IMR-90 (cell line): ENCODE measurements around the gene GPN1. TPM values are rescaled to one million over a fixed set of nuclear protein-coding genes. Genes with fewer than 3 reads are reported as not detected.

Experiments
- ATAC-seq: fragments of 200-7000 bp; cut with Tn5 transposase; 2 replicates; pipeline ENCODE4 v1.9.1; 2020; ENCODE audit warnings: low read depth, mild to moderate bottlenecking, moderate library complexity
- Bru-seq: library from RNA; stranded (reverse); fragments of 400-500 nt; gene quantifications from one replicate; lab custom pipeline; 2021; lab: Mats Ljungman, UMichigan
- BruChase-seq, 2 experiments: library from RNA; stranded (reverse); fragments of 400-500 nt; gene quantifications; one replicate each; lab custom pipeline; 2021; lab: Mats Ljungman, UMichigan
- BruUV-seq: library from RNA; stranded (reverse); fragments of 400-500 nt; replicated peaks from 2 replicates; lab custom pipeline; 2021; lab: Mats Ljungman, UMichigan
- CTCF ChIA-PET: fragments of 300-600 bp; formaldehyde crosslinking; extraction: SDS; loops from one replicate; lab custom pipeline; 2021; ENCODE audit warnings: antibody characterized with exemption; lab: Yijun Ruan, JAX
- POLR2A ChIA-PET: fragments of 300-600 bp; sonication (Branson Sonifier 250); formaldehyde crosslinking; loops from one replicate; lab custom pipeline; 2022; ENCODE audit warnings: antibody characterized with exemption; ENCODE audit not compliant: unreplicated experiment; lab: Charles Lee
- DNase-seq: peaks from one replicate; pipeline ENCODE4 v3.0.0; 2013
- H2AFZ ChIP-seq: replicated peaks from 2 replicates; pipeline ENCODE3; 2013; ENCODE audit warnings: low read length, mild to moderate bottlenecking; ENCODE audit not compliant: poor library complexity
- H2AK5ac ChIP-seq: 2 replicates; pipeline ENCODE4 v1.6.1; 2013; ENCODE audit warnings: low read depth, low read length, inconsistent platforms
- H2AK9ac ChIP-seq: replicated peaks from 2 replicates; pipeline ENCODE3; 2013; ENCODE audit warnings: mild to moderate bottlenecking, low read depth, low read length, moderate library complexity; ENCODE audit not compliant: poor library complexity
- H2BK120ac ChIP-seq: 2 replicates; pipeline ENCODE4 v1.6.1; 2013; ENCODE audit warnings: low read depth, low read length, inconsistent platforms
- H2BK15ac ChIP-seq: 3 replicates; pipeline ENCODE4 v1.6.1; 2013; ENCODE audit warnings: low read depth, low read length, inconsistent platforms
- H2BK20ac ChIP-seq: 2 replicates; pipeline ENCODE4 v1.6.1; 2013; ENCODE audit warnings: low read depth, mild to moderate bottlenecking, inconsistent platforms, low read length, moderate library complexity
- H2BK5ac ChIP-seq: 2 replicates; pipeline ENCODE4 v1.6.1; 2013; ENCODE audit warnings: mild to moderate bottlenecking, low read depth, low read length, inconsistent platforms; ENCODE audit not compliant: poor library complexity, severe bottlenecking
- H3K14ac ChIP-seq: replicated peaks from 2 replicates; pipeline ENCODE4 v1.6.1; 2013; ENCODE audit warnings: low read depth, low read length, inconsistent platforms
- H3K18ac ChIP-seq: 2 replicates; pipeline ENCODE4 v1.6.1; 2013; ENCODE audit warnings: low read depth, low read length, control low read depth
- H3K23ac ChIP-seq: 2 replicates; pipeline ENCODE4 v1.6.1; 2013; ENCODE audit warnings: low read depth, low read length, inconsistent platforms
- H3K27ac ChIP-seq: 2 replicates; pipeline ENCODE4 v1.5.1; 2013; ENCODE audit warnings: mild to moderate bottlenecking, control low read depth, low read length; ENCODE audit not compliant: insufficient read depth
- H3K27me3 ChIP-seq: 2 replicates; pipeline ENCODE4 v1.6.1; 2013; ENCODE audit warnings: low read length; ENCODE audit not compliant: control insufficient read depth, insufficient read depth
- H3K36me3 ChIP-seq: 2 replicates; pipeline ENCODE4 v1.6.1; 2013; ENCODE audit warnings: low read length, mixed read lengths; ENCODE audit not compliant: control insufficient read depth, insufficient read depth
- H3K4ac ChIP-seq: 2 replicates; pipeline ENCODE4 v1.6.1; 2013; ENCODE audit warnings: low read depth, low read length, inconsistent platforms
- H3K4me1 ChIP-seq: 2 replicates; pipeline ENCODE4 v1.6.1; 2013; ENCODE audit warnings: low read length, mixed read lengths; ENCODE audit not compliant: control insufficient read depth, insufficient read depth
- H3K4me2 ChIP-seq: 2 replicates; pipeline ENCODE4 v1.6.1; 2013; ENCODE audit warnings: low read depth, mild to moderate bottlenecking, control low read depth, low read length, moderate library complexity
- H3K4me3 ChIP-seq: 2 replicates; pipeline ENCODE4 v1.5.1; 2013; ENCODE audit warnings: low read depth, mild to moderate bottlenecking, control low read depth, low read length, moderate library complexity; ENCODE audit not compliant: insufficient read depth
- H3K56ac ChIP-seq: 2 replicates; pipeline ENCODE4 v1.6.1; 2013; ENCODE audit warnings: low read length, inconsistent platforms; ENCODE audit not compliant: insufficient read depth; ENCODE audit errors: extremely low read depth
- H3K79me1 ChIP-seq, 2 experiments: 2 replicates each; pipeline ENCODE4 v1.6.1; 2013; ENCODE audit warnings: low read length in 2 of 2, inconsistent platforms in 1 of 2, low read depth in 1 of 2
- H3K9ac ChIP-seq: 2 replicates; pipeline ENCODE4 v1.6.1; 2013; ENCODE audit warnings: low read depth, low read length, control low read depth
- H3K9me1 ChIP-seq: 2 replicates; pipeline ENCODE4 v1.6.1; 2013; ENCODE audit warnings: low read length, inconsistent platforms; ENCODE audit not compliant: insufficient read depth
- H3K9me3 ChIP-seq: 2 replicates; pipeline ENCODE4 v1.6.1; 2013; ENCODE audit warnings: low read length; ENCODE audit not compliant: control insufficient read depth, insufficient read depth
- H4K20me1 ChIP-seq: 2 replicates; pipeline ENCODE4 v1.6.1; 2013; ENCODE audit warnings: low read length, inconsistent platforms; ENCODE audit not compliant: insufficient read depth
- H4K5ac ChIP-seq: 2 replicates; pipeline ENCODE4 v1.6.1; 2013; ENCODE audit warnings: mild to moderate bottlenecking, low read depth, low read length, control low read depth
- H4K8ac ChIP-seq, 2 experiments: 2 replicates each; pipeline ENCODE4 v1.6.1; 2013; ENCODE audit warnings: low read depth in 2 of 2, low read length in 2 of 2, control low read depth in 1 of 2, inconsistent platforms in 1 of 2
- H4K91ac ChIP-seq: 2 replicates; pipeline ENCODE4 v1.6.1; 2013; ENCODE audit warnings: low read depth, low read length, inconsistent platforms; ENCODE audit not compliant: insufficient read depth
- BHLHE40 ChIP-seq: fragments of 150-350 bp; IDR thresholded peaks from 2 replicates; pipeline ENCODE4 v1.6.1; 2016; ENCODE audit warnings: mild to moderate bottlenecking, low read depth, low read length
- CEBPB ChIP-seq: IDR thresholded peaks from 2 replicates; pipeline ENCODE4 v1.6.1; 2012; ENCODE audit warnings: low read depth, low read length, improper control_type of control experiment
- CHD1 ChIP-seq: IDR thresholded peaks from 2 replicates; pipeline ENCODE4 v1.6.1; 2012; ENCODE audit warnings: low read depth, low read length, improper control_type of control experiment
- FOS ChIP-seq: fragments of 150-350 bp; IDR thresholded peaks from 2 replicates; pipeline ENCODE4 v1.6.1; 2016; ENCODE audit warnings: low read depth, low read length
- MAZ ChIP-seq: IDR thresholded peaks from 2 replicates; pipeline ENCODE4 v1.6.1; 2012; ENCODE audit warnings: low read depth, mild to moderate bottlenecking, low read length, improper control_type of control experiment, moderate library complexity, borderline replicate concordance
- MXI1 ChIP-seq: IDR thresholded peaks from 2 replicates; pipeline ENCODE4 v1.6.1; 2012; ENCODE audit warnings: low read depth, mild to moderate bottlenecking, low read length, moderate library complexity, borderline replicate concordance
- POLR2A ChIP-seq: IDR thresholded peaks from 2 replicates; pipeline ENCODE4 v1.6.1; 2012; ENCODE audit warnings: mild to moderate bottlenecking, low read depth, low read length
- RCOR1 ChIP-seq: IDR thresholded peaks from 2 replicates; pipeline ENCODE4 v1.6.1; 2012; ENCODE audit warnings: mild to moderate bottlenecking, low read length, improper control_type of control experiment; ENCODE audit not compliant: insufficient replicate concordance
- WGBS, 2 experiments: methylation state at CpG; one replicate each; pipeline versions ENCODE4 v1.1.5 to v1.1.7; 2013; ENCODE audit warnings: missing lambda C conversion rate in 2 of 2; ENCODE audit not compliant: insufficient read length in 1 of 2; ENCODE audit errors: extremely low coverage in 2 of 2; 5-methylcytosine and 5-hydroxymethylcytosine counted together
- dilution Hi-C: fragments of 300-500 bp; cut with HindIII; formaldehyde crosslinking; loops from one replicate; pipeline ENCODE4 v1.14.3; 2018; ENCODE audit warnings: low sequenced_read_pairs; ENCODE audit not compliant: unreplicated experiment
- in situ Hi-C: fragments of 300-500 bp; cut with MboI; formaldehyde crosslinking; loops from 3 replicates; pipeline ENCODE4 v1.14.3; 2019; ENCODE audit warnings: low sequenced_read_pairs, inconsistent platforms, mixed read lengths
- intact Hi-C: fragments of 100-400 bp; cut with micrococcal nuclease; formaldehyde crosslinking; loops from 2 replicates; pipeline ENCODE4 v1.10.0; 2022
- long read RNA-seq: library from polyadenylated mRNA; unstranded; transcript quantifications from one replicate; pipeline ENCODE4 v2.0.0, GENCODE V29; 2021; ENCODE audit not compliant: unreplicated experiment
- polyA plus RNA-seq, 3 experiments: library from polyadenylated mRNA; depleted of rRNA; stranded (reverse); fragments of >200 nt; gene quantifications; 2 replicates each; pipeline ENCODE4 v1.2.3, GENCODE V29; 2012; ENCODE audit warnings: low replicate concordance in 1 of 3
- total RNA-seq: library from RNA; depleted of rRNA; stranded (reverse); fragments of >200 nt; gene quantifications from 2 replicates; pipeline ENCODE4 v1.2.3, GENCODE V29; 2012; rRNA removed

GPN1 gene
- 53.0 and 63.8 TPM in 2 replicates for total RNA-seq
- 34.9 and 37.8 TPM in 2 replicates for polyA plus RNA-seq (2012; rRNA removed)
- 15.2 and 19.7 TPM in 2 replicates for polyA plus RNA-seq (2012; cell fraction: cytosol; rRNA removed)
- polyA plus RNA-seq (2012; cell fraction: nucleus; rRNA removed; ENCODE audit: low replicate concordance), result 6.3 and 28.2 TPM in 2 replicates
- Bru-seq, nascent RNA, result percentile 65 among the genes with signal in this experiment
- BruChase-seq, experiment 1, labeled RNA remaining after a 6-hour chase, result percentile 66 among the genes with signal in this experiment
- BruChase-seq, experiment 2, labeled RNA remaining after a 2-hour chase, result percentile 61 among the genes with signal in this experiment
- long read RNA-seq, transcript GPN1-212 (14 exons, 1,832 nt), result major isoform, 50 of 63 reads
- long read RNA-seq, partial matches to known transcripts, result 2 of 63 reads
- long read RNA-seq, other reads (novel, unspliced or antisense), result 11 of 63 reads

DNA sequence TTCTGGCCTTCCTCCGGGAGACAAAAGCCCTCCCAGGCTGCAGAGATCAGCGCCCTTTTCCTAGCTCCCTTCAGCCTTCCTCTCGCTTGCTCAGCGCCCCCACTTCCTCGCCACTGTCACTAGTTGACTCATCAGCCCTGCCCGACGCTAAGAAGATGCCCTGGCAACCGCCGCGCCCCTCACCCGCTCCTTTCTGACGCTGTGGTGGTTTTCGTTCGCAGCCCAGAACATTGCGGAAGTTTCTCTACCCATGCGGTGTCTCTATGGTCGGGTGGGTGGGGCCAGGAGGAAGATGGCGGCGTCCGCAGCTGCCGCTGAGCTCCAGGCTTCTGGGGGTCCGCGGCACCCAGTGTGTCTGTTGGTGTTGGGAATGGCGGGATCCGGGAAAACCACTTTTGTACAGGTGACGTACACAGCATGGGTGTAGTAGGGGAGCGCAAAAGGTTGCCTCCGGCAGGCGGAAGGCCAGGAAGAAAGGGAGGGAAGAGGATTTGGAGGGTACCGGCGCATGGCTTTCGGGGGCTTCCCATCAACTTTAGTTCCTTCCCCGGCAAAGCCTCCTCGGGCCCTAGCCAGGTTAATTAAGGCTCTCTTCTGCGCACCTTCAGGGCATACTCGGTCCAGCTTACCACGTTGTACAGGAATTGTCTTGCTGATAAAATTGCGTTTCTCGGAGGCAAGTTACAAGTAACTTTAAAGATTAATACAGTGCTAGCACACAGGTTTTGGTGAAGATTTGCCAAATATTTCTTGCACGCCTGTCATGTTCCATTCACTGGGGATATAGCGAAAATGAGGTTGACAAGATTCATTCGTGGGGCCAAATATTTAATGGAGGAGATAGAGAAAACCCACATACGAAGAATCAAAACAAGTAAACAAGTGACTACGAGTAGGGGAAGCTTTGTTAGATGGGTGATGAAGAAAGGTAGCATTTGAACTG, at the start of gene GPN1, which contains the start of gene CCDC121:
Gene GPN1, plus strand, starts transcription at position 284 of the 943 bp plus-strand sequence. Its CDS starts 9 bp downstream, at position 293.
Gene CCDC121, minus strand, starts transcription at position 246 of the 943 bp plus-strand sequence. CDS start 1,213 bp downstream, outside the sequence.
- Histone ChIP-seq H3K4me1 (peaks cover 3% of the 10 kb centered on the region; the same call in 1 of the 2 replicates), H2AK9ac (peak within 1 kb of the TSS; percentile 91), H3K36me3 (peaks cover 6% of the 10 kb centered on the region), H3K4me2 (peak within 1 kb of the TSS; percentile 94), H4K20me1 (no peaks in the 10 kb centered on the region), H2BK15ac (peak within 1 kb of the TSS; percentile 46; the same call in 2 of the 3 replicates), H2BK20ac (no peak within 1 kb of the TSS), H2BK120ac (peak within 1 kb of the TSS; percentile 70; the same call in 1 of the 2 replicates), H2AFZ (peak within 1 kb of the TSS; percentile 97), H4K8ac (peak within 1 kb of the TSS; percentile 87 to 99), H3K27ac (peak within 1 kb of the TSS; percentile 83), H4K5ac (peak within 1 kb of the TSS; percentile 86), H3K27me3 (no peaks in the 10 kb centered on the region), H3K14ac (peak within 1 kb of the TSS; percentile 100), H2AK5ac (peak within 1 kb of the TSS; percentile 76), H3K4me3 (peak within 1 kb of the TSS; percentile 94), H3K18ac (no peak within 1 kb of the TSS), H3K9me3 (no peaks in the 10 kb centered on the region), H3K4ac (peak within 1 kb of the TSS; percentile 94), H3K56ac (peak within 1 kb of the TSS; percentile 83), H3K9ac (peak within 1 kb of the TSS; percentile 93), H3K9me1 (no peaks in the 10 kb centered on the region; the same call in 1 of the 2 replicates), H3K79me1 (peaks cover 9 to 37% of the 10 kb centered on the region in 2 experiments), H4K91ac (peak within 1 kb of the TSS; percentile 86), H3K23ac (peak within 1 kb of the TSS; percentile 88), H2BK5ac (peak within 1 kb of the TSS; percentile 77)
- WGBS, 2 experiments, result 0% methylated on average over 4 of the region's 44 CpGs; no CpG with 5 or more reads in 1 of the 2 experiments
- in situ Hi-C loops, result no loop called here
- POLR2A ChIA-PET, result interaction anchor here (1.1 kb wide), 1 partner anchor 126 kb away, joined by 3 read pairs; no protein-coding TSS in a partner anchor
- DNase-seq (peak; percentile 94), ATAC-seq (peak; percentile 97)
- BruUV-seq, result TSS peak; percentile 29
- CTCF ChIA-PET, result interaction anchor here (1.0 kb wide), 1 partner anchor 54 kb away, joined by 4 read pairs; no protein-coding TSS in a partner anchor
- intact Hi-C loops, result loop anchor here (2.0 to 10.0 kb wide), 2 partner anchors 140 to 224 kb away; partner anchors contain the start of genes IFT172 and PPM1G
- TF ChIP-seq RCOR1, result no peak
- peak; percentile 83 for TF ChIP-seq FOS
- TF ChIP-seq BHLHE40, result no peak
- peak; percentile 20; the same call in 1 of the 2 replicates for TF ChIP-seq CHD1
- peak; percentile 98 for TF ChIP-seq POLR2A
- TF ChIP-seq MAZ, result peak; percentile 86; the same call in 1 of the 2 replicates
- peak; percentile 94 for TF ChIP-seq MXI1
- peak; percentile 62 for TF ChIP-seq CEBPB
- dilution Hi-C loops, result no loop called here
